Smooth muscle cell of the brain vasculature (primary cell): Measurements from ENCODE around the gene SP7.
"Not testable (repeated sequence)": the region's sequence is repeated elsewhere in the genome, so short reads cannot be mapped to it uniquely, and the experiment has no call there.

Experiments
- DNase-seq: peaks from one replicate; pipeline ENCODE4 v3.0.0-alpha.2; 2012; ENCODE audit warnings: low read depth, low spot score

SP7 gene

DNA sequence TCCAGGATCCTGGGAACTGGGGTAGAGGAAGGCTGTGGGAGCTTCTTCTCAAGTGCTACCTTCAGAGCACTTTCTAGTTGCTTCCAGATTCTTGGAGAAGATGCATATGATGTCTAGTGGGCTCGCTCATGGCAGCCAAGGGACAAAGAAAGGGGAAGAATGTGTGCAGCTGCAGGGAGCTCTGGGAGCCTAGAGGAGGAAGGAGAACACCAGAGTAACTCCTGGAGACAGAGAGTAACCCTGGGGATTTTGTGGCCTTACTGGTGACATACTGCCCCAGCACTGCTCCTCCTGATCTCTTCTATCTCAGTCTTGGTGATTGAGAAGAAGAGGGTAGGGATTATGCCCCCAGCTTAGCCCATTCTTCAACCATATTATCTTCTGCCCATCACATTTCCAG, 10.3 kb upstream of the SP7 start:
- DNase-seq = no peak

DNA sequence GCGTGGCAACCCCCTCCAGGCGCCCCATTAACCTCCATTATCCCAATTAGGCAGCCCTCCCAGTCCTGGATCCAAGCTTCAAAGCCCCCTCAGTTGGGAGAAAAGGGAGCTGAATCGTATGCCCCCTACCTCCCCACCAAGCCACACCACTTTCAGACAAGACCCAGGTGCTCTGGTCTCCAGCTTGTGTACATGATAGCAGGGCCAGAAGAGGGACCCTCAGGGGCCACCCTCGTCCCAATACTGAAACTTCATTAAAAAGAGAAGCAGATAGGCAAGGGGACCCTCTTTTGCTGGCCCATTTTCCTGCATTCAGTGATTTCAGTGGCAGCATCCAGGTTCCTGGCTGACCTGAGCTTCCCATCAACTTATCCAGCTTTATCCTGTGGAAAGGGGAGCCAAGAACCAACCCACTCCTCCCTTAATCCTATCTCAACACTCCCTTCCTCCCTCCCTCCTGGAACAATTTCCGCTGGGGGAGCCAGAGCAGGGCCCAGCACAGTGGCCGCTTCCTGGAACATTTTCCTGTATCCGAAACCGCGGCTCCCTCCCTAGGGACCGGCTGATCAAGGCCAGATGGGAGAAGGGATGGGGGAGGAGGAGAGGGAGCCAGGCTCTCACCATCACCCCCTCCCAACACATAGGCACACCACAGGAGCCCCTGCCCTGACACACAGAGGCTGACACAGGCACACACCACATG, 9.5 kb upstream of the SP7 start:
- DNase-seq = no peak

DNA sequence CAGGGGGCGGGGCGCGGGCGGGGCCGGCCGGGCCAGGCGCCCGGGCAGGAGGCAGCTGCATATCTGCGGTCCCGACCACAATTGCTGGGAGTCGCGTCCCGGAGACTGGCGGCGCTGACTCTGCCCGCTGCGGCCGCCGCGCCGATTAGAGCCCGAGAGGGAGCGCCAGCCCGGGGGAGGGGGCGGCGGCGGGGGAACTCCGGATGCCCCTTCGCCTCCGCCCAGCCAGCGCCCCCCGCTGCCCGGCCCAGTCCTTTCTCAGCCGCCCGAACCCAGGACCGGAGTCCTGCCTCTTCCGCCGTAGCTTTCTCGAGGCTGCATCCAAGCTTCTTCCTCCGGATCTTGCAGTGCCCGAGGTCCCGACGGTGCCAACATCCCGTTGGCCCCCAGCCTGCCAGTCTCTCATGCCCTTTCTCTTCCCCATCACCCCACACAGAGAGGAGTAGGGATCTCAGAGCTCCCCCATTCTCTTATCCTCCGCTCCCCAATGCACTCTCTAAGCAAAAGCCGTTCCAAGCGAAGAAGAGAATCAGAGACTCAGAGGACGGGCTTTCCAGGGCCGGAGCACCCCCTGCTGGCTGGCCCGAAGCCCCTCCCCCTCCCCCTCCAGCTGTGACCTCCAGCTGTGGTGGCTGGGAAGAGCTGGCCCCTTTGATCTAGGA, 8.8 kb upstream of the SP7 start:
- DNase-seq = no peak

DNA sequence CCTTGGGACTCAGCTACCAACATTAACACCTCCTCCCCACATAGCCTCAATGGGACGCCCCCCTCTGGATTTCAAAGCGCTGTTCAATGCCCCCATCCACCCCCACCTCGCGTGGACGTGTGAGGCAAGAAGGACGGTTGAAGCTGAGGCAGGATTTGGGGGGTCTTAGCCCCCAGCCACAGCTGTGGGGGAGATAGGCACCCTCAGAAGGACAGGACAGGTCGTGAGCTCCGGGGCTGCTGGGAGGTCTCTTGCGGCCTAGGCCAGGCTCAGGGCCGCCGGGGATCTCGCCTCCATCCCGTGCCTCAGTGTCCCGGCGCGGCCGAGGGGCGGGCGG, 8.3 kb upstream of the SP7 start:
- DNase-seq = no peak

DNA sequence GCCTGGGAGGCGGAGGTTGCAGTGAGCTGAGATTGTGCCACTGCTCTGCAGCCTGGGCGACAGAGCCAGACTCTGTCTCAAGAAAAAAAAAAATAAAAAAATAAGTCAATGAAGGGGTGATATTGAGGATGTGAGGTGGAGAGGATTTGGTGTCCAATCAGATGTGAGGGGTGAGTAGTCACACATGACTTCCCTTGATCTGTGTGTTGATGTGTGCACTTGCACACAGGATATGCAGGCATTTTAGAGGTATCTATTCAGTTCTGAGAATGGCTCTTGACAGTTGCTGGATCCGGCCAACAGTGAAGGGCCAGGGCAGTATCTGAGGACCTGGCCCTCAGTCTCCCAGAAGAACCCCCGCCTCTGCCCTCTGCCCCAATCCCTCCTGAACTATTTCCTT, 7.8 kb upstream of the SP7 start:
- no peak for DNase-seq

DNA sequence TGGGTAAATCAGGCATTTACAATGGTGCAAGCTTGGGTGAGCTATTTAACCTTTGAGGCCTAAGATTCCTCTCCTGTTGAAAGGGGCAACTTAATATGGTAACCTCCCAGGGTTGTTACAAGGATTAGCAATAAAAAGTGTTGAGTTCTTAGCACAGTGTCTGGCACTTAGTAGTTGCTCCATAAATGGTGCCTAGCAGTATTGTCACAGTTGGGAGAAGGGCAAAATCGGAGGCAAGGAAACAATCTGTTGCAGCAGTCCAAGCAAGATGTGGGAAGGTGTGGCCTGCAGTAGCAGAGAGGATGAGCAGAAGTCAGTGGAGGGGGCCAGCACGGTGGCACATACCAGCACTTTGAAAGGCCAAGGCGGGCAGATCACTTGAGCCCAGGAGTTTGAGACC, 7.3 kb upstream of the SP7 start:
- no peak for DNase-seq

DNA sequence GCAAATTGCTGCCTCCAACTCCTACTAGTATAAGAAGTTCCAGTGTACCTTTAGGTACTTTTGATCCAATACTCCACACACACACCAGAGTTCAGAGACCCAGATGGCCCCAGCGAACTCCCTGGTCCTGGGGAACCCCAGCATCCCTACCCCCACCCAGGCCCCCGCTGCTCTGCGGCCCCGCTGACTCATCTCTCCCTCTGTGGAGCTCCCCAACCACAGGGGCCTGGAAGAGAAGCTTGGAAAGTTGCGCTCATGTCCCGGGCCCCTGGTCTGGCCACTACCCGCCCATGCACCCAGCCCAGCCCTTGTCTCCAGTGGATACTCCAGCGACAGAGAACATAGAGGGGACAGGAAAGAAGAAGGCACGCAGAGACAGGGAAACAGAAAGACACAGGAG, 4.2 kb upstream of the SP7 start:
- no peak for DNase-seq

DNA sequence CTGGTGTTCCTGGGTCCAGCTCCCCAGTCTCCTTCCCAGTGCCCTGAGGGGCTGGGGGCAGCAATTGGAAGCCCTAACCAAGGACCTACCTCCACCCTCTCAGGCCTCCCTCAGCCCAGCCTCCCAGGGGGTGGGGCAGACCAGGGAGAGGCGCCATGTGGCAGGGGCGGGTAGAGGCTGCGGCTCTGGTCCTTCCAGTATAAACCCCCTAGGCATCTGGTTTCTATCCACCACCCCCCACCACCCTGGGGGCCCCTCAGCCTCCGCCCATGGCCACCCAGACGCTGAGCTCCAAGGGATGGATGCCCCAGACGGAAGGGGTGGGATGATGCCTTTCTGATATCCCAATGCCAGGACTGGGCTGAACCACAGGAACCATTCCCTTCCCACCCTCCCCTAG, 2.8 kb upstream of the SP7 start:
- no peak for DNase-seq

DNA sequence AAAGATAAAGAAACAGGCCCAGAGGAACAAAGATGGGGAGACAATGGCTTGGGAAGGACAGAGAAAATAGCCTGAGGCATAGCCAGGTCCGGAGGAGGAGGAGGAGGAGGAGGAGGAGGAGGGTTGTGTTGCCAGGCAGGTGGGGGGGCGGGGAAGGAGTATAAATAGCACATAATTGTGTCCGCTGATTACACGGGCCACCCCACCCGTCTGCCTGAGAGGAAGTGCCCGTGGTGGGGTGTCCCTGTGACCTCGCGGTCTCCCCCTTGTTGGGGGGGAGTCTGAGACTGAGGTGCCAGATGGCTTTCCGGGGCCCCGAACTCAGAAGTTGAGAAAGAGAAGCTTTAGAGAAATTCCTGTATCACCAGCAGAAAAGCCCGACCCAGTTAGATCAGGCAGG, 1.9 kb upstream of the SP7 start:
- DNase-seq = no peak

DNA sequence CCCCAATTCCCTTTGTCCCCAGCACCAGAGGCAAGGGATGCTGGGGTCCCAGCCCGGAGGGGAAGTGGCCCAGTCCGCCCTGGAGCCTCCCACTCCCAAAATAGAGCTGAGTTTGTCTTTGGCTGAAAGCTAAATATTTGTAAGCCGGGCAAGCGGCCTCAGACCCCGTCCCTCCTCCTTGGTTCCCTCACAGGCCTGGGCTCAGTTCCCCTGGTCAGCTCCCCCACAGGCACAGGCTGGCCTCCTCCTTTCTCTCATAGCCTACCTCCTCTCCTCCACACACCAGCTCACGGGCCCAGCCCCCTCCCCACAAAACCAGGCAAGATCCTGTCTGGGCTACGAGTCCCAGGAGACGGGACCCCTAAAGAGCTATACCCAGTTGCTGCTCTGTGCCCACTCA, 1.3 kb downstream of the SP7 start:
- DNase-seq = no peak

DNA sequence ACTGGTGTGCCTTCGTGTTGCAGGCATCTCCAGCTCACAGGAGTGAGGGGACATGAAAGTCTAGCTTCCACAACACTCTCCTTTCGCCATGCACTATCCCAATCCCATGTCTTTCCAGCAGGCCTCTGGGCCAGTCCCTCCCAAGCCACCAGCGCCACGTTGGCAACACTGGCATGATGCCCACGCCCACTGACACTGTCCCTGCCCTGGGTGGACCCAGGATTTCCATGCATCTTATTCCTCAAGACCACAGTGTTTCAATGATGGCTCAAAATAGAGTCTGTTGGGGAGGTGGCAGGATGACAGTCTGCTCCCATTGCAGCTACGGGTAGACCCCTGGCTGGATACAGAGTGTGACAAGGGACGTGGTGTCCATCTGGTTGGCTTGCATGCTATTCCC, 2.3 kb downstream of the SP7 start:
- DNase-seq = no peak

DNA sequence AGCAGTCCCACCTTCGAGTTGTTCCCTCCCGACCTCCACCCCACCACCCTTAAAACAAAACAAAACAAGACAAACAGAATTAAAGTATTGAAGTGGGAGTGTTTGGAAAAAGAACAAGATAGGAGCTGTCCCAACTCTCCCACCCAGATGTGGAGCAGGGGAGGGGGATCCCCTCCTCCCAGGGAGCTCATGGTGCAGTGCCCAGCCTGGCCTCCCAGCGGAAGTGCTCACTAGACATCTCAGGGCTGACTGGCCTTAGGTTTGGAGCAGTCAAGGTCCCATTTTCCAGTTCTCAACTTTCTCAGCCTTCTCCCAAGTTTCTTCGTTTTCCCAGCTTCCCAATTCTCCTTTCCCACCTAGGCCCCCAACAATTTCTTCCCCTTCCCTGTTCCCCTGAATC, 2.9 kb downstream of the SP7 start:
- no peak for DNase-seq

DNA sequence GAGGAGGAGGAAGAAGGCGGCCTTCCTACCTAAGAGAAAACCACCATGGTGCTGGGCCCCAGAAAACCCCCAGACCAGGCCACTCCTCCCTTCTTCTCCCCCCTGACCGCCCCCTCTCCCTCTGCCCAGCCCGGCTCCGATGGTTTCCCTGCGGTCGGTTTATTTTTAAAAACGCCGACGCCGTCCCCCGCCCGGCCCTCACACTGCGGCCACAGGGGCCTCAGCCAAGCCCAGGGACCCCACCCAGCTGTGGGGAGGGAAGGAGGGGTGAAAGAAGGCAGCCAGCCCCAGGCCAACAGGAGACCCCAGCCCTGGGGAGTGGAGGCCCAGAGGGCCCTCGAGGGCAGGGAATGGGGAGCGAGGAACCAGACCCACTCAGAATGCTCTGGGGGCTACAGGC, 3.4 kb downstream of the SP7 start:
- DNase-seq = no peak

DNA sequence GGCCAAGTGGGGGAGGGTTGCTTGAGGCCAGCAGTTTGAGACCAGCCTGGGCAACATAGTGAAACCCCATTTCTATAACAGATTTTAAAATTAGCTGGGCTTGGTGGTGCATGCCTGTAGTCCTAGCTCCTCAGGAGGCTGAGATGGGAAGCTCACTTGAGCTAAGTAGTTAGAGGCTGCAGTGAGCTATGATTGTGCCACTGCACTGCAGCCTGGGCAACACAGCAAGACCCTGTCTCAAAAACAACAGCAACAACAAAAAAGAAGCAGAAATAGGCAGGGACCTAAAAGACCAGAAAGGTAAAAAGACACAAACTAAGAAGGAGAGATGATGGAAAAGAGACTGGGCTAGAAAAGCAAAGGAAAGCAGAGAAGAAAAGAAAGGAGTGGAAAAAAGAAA, 3.8 kb downstream of the SP7 start:
- DNase-seq = not testable (repeated sequence)

DNA sequence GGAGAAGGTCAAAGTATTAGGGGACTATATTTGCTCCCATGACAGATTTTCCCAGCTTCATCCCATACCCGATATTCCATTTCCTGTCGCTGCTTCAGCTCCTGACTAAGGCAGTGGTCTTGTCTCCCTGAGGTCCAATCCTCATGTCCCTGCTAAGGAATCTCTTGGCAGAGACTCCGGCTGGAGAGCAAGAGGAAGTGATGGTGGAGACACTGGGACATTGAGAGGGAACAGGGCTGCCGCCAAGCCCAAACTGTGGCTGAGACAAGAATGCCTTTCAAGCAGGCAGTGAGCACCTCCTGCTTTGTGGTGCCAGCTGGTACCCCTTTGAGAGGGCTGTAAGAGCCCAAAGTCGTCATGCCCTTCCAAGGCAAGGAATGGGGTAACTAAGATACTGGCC, 5.5 kb downstream of the SP7 start:
- DNase-seq = no peak

DNA sequence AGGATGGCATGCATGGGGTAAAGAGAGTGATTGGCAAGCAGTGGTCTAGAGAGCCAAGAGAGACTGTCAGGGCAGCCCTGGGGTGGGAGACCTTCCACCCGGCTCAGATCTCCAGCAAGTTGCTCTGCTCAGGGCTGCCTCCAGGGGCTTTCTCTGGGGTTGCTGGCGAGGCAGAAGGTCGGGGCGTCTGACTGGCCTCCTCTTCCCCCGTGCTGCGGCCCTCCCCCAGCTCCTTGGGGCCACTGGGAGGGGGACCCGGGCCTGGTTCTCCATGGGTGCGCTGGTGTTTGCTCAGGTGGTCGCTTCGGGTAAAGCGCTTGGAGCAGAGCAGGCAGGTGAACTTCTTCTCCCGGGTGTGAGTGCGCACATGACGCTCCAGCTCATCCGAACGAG, 8.1 kb downstream of the SP7 start:
- DNase-seq = no peak

DNA sequence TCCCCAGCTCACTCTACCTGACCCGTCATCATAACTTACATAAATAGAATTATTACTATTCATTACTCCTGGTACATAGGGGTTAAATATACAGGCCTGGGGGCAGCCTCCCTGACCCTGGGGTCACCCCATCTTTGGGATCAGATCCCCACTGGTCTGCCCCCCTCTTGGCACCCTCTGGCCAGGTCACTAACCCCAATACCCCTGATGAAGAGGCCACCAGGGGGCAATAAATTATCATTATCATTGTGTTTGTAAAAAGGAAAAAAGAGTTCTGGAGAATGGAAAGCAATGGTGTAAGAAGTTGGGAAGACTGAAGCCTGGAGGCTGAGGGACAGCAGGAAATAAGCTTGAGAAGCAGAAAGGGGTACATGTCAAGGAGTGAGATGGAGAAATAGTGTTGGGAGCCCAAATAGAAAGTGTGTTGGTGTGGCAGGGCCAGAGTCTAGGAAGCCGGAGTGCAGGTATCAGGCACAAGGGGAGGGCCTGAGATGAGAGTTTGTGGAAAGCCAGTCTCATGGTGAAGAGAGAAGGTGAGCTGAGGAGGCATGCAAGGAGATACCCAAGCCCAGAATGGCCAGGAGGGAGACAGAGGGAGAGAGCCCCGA, 8.6 kb downstream of the SP7 start:
- DNase-seq = no peak

DNA sequence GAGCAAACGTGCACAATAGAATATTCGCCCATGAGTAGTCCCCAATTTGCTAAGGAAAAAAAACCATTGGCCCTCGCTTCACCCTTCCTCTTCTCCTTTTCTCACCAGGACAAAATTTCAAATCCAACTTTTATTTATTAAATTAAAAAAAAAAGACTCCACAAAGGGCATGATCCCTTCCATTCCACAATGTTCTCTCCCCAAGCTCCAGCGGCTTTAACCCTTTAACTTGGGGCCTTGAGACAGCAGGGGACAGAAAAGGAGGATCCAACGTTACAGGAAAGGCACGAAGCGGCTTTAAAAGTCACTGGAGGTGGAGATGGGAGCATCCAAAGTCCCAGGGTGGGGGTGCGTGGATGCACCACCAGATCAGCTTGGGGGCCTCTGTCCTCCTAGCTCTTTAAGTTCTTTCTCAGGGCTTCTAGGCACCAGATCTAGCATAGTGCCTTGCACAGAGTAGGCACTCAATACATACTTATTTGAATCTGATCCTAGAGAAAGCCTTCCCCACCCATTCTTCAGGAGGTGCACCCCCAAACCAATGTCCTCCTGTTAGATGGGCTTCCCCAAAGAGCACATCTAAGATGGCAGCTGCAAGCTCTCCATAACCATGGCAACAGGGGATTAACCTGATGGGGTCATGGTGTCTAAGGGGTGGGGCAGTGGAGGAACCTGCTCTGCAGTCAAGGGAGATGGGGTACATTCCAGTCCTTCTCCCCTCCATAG, 9.5 kb downstream of the SP7 start:
- DNase-seq = no peak

DNA sequence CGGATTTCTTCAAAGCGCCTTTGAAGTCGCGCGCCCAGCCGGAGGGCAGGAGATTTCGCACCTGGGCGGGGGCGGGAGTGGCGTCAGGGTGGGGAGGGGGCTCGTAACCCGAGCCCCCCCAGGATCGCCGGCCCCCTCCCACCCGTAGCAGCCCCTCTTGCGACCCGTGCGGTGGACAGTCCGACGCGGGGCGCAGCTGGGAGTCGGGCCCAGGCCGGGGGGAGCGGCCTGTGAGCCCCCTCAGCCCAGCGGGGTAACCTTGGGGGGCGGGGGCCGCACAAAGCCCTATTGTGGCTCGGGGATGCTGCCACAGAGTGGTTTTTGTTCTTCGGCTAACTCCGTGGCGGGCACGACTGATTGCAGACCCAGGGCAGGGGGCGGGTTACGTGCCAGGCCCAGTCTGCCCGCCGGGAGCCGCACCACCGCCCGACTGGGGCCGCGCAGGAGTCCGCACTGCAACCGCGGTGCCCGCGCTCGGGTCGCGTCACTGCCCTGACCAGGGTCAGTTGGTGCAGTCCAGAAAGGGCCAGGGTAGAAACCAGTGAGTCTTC, 10.6 kb downstream of the SP7 start:
- DNase-seq = no peak

DNA sequence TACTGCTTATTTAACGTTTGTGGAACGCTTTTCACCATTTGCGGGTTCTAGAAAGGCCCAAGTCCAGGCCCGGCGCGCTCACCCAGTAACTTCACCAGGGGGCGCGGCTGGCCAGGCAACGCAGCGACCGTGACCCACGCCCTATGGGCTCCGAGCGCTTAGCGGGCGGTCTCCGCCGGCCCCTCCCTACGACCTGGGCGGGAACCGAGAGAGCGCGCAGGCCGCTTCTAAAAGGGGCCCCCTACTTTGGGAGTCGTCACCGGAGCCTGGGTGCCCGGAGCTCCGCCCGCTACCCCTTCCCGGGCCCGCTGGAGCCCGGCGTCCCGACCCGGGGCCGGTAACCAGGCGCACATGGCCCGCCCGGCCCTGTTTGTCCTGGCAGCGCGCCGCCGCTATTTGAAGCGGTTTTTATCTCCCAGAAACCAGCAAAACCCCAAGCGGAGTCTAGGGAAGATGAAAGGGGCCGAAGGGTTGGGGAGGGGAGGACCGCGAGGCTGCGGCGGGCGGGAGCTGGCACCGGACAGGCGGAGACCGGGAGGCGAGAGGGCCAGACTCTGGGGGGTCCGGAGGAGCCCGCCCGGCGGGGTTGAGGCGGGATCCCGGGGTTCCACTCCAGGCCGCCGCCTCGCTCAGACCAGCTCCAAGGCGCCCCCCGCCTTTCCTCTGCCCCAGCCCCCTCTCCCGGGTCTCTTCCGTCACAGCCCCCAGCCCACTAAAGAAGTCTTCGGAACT, 11.2 kb downstream of the SP7 start:
- DNase-seq = peak; percentile 72

DNA sequence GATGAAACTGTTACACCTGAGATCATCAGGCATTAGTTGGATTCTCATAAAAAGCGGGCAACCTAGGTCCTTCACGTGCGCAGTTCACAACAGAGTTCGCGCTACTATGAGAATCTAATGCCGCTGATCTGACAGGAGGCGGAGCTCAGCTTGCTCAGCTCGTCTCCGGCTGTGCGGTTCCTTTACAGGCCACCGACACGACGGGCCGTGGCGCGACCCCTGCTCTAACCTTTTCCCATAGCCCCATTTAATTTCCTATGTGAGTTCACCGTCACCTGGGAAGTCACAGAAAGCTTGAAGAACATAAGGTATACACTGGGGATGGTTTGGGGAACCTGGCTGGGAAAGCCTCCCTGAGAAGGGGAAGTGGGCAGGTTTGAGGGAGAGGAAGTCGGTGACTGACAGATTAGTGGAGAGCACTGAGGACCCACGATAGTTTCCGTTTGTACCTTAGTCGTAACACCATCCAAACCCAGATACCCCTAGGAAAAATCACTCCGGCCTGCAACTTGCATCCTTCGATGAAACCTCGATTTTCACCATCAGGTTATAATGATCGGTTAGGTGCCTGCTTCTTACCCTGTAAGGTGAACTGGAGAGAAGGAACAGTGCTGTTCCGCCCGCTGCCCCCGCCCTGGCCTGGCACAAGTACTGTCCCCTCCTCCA, 11.9 kb downstream of the SP7 start:
- no peak for DNase-seq
